Neural cell (in vitro differentiated cells): Measurements from ENCODE around the gene CSNK1E. TPM values are rescaled to one million over a fixed set of nuclear protein-coding genes. Genes with fewer than 3 reads are reported as not detected.

Experiments used
- H2AFZ ChIP-seq: fragments of 200-600, 300-800 bp; sonication (generic), shearing (Covaris generic); 2 replicates; pipeline ENCODE4 v1.6.0; 2014; ENCODE audit warnings: low read depth, mild to moderate bottlenecking, antibody characterized with exemption, low read length, moderate library complexity
- H3F3A ChIP-seq: fragments of 200-600 bp; shearing (Covaris generic); 2 replicates; pipeline ENCODE4 v1.6.1; 2016; ENCODE audit warnings: mild to moderate bottlenecking, moderate library complexity, mixed read lengths, antibody characterized with exemption, low read length; ENCODE audit not compliant: insufficient read depth, poor library complexity, severe bottlenecking
- H3K27ac ChIP-seq: fragments of 200-600, 300-800 bp; sonication (generic), shearing (Covaris generic); 2 replicates; pipeline ENCODE4 v1.5.1; 2014; ENCODE audit warnings: mild to moderate bottlenecking, low read length, moderate library complexity
- H3K27me3 ChIP-seq: fragments of 300-800, 200-600 bp; sonication (generic), shearing (Covaris generic); 2 replicates; pipeline ENCODE4 v1.6.0; 2014; ENCODE audit warnings: mild to moderate bottlenecking, low read depth, low read length, moderate library complexity; ENCODE audit not compliant: insufficient read depth
- H3K36me3 ChIP-seq: fragments of 300-800, 200-600 bp; sonication (generic), shearing (Covaris generic); 2 replicates; pipeline ENCODE4 v1.5.1; 2014; ENCODE audit warnings: mild to moderate bottlenecking, antibody characterized with exemption, low read length, moderate library complexity; ENCODE audit not compliant: insufficient read depth
- H3K4me2 ChIP-seq: fragments of 300-800, 200-600 bp; sonication (generic), shearing (Covaris generic); 2 replicates; pipeline ENCODE4 v1.6.0; 2014; ENCODE audit warnings: mild to moderate bottlenecking, low read length
- H3K4me3 ChIP-seq: fragments of 300-800, 200-600 bp; sonication (generic), shearing (Covaris generic); 2 replicates; pipeline ENCODE4 v1.5.1; 2014; ENCODE audit warnings: mild to moderate bottlenecking, low read length, moderate library complexity
- H3K79me2 ChIP-seq: fragments of 200-600 bp; shearing (Covaris generic); replicated peaks from 2 replicates; pipeline ENCODE4 v1.6.0; 2014; ENCODE audit warnings: mild to moderate bottlenecking, low read length, moderate library complexity; ENCODE audit not compliant: insufficient read depth
- H3K9ac ChIP-seq: fragments of 300-800, 200-600 bp; sonication (generic), shearing (Covaris generic); 2 replicates; pipeline ENCODE4 v1.6.1; 2016; ENCODE audit warnings: mild to moderate bottlenecking, low read length, mixed read lengths
- H3K9me2 ChIP-seq: fragments of 200-600 bp; shearing (Covaris generic); 2 replicates; pipeline ENCODE4 v1.6.1; 2016; ENCODE audit warnings: mild to moderate bottlenecking, low read length, mixed read lengths; ENCODE audit not compliant: insufficient read depth
- H3K9me3 ChIP-seq: fragments of 200-600, 300-800 bp; sonication (generic), shearing (Covaris generic); 2 replicates; pipeline ENCODE4 v1.6.1; 2016; ENCODE audit warnings: mild to moderate bottlenecking, mixed run types, low read length, moderate library complexity, mixed read lengths
- H4K20me1 ChIP-seq: fragments of 200-600 bp; shearing (Covaris generic); 2 replicates; pipeline ENCODE4 v1.6.1; 2016; ENCODE audit warnings: mild to moderate bottlenecking, mixed run types; ENCODE audit not compliant: insufficient read depth
- EP300 ChIP-seq: fragments of 450-650 bp; conservative IDR thresholded peaks from 2 replicates; pipeline ENCODE4 v1.6.1; 2014; ENCODE audit warnings: antibody characterized with exemption, mild to moderate bottlenecking, moderate library complexity; ENCODE audit not compliant: poor library complexity, severe bottlenecking
- EZH2 ChIP-seq: fragments of 200-600, 300-800 bp; shearing (Covaris generic), sonication (generic); IDR thresholded peaks from 2 replicates; pipeline ENCODE4 v1.6.1; 2014; ENCODE audit warnings: antibody characterized with exemption, low read length, borderline replicate concordance, mild to moderate bottlenecking; ENCODE audit not compliant: insufficient read depth, poor library complexity, severe bottlenecking
- MXI1 ChIP-seq: fragments of 450-650 bp; conservative IDR thresholded peaks from 2 replicates; pipeline ENCODE4 v1.6.1; 2014; ENCODE audit warnings: antibody characterized with exemption, mild to moderate bottlenecking; ENCODE audit not compliant: poor library complexity, severe bottlenecking
- POLR2AphosphoS5 ChIP-seq: IDR thresholded peaks from 2 replicates; pipeline ENCODE4 v1.6.1; 2012
- RAD21 ChIP-seq: fragments of 450-650 bp; conservative IDR thresholded peaks from 2 replicates; pipeline ENCODE4 v1.6.1; 2014; ENCODE audit warnings: antibody characterized with exemption, mild to moderate bottlenecking, moderate library complexity
- SMC3 ChIP-seq: fragments of 450-650 bp; conservative IDR thresholded peaks from 2 replicates; pipeline ENCODE4 v1.6.1; 2014; ENCODE audit warnings: antibody characterized with exemption, mild to moderate bottlenecking, moderate library complexity; ENCODE audit not compliant: poor library complexity
- TAF1 ChIP-seq: IDR thresholded peaks from 2 replicates; pipeline ENCODE4 v1.6.1; 2012; ENCODE audit warnings: low read depth
- polyA plus RNA-seq: library from polyadenylated mRNA; depleted of rRNA; stranded (reverse); fragments of >200 nt; gene quantifications from 2 replicates; pipeline ENCODE4 v1.2.3, GENCODE V29; 2014
- TF ChIP-seq, protein P1 (sequence below): IDR thresholded peaks from 2 replicates; pipeline ENCODE4 v1.6.1; 2012; ENCODE audit warnings: borderline replicate concordance

The CSNK1E gene
- polyA plus RNA-seq, 1 donor from 2014 or later = 230 TPM

DNA sequence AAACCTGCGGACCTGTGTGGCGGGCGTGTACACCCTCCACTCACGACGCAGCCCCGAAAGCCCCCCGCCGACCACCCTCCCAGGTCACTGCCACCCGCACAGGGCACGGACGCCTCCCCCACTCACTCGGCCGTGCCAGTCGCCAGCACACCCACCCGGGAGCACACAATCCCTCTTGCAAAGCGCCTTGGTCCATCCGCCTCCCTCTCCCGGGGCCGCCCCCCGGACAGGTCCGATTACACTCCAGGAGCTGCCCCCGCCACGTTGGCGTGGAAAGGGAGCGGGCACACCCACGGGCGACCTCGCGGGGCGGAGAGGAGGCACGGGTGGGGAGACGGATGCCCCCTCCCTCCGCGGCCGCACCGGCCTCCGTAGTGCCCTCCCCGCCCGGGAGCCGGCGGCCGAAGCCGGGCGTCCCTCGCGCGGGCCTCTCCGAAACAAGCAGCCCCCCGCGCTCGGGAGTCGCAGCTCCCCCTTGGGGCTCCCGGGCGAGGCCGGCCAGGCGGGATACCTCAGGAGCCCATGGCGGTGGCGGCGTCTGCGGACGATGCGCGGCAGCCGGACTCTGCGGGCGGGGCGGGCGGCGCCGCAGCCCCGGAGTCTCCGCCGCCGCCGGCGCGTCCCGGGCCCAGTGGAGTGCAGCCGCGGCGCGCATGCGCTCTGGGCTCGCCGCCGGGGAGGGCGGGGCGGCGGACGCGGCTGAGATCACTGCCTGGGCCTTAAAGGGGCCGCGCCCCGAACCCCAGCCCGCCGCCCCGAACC, 44.7 kb downstream of the CSNK1E start, which contains the start of gene TMEM184B:
TMEM184B (minus strand) TSS at position 638 of the 762 bp plus-strand sequence. CDS start 25,049 bp downstream, outside the sequence.
- Histone ChIP-seq H3F3A (no peaks in the 10 kb centered on the region), H3K79me2 (peaks cover 41% of the 10 kb centered on the region)

GRCh38 chr22:38271927-38272372, 45.3 kb downstream of the CSNK1E start:
- H3K9me3 ChIP-seq = no peaks in the 10 kb centered on the region
- peaks cover 41% of the 10 kb centered on the region for H3K79me2 ChIP-seq
- H3K4me3 ChIP-seq = peak overlapping the region; percentile 96
- H3F3A ChIP-seq = no peaks in the 10 kb centered on the region
- peak overlapping the region; percentile 65 for H2AFZ ChIP-seq
- TF ChIP-seq TAF1 (no peak), POLR2AphosphoS5 (peak; percentile 5), EP300 (no peak), SMC3 (no peak)
- TF ChIP-seq, protein P1, sequence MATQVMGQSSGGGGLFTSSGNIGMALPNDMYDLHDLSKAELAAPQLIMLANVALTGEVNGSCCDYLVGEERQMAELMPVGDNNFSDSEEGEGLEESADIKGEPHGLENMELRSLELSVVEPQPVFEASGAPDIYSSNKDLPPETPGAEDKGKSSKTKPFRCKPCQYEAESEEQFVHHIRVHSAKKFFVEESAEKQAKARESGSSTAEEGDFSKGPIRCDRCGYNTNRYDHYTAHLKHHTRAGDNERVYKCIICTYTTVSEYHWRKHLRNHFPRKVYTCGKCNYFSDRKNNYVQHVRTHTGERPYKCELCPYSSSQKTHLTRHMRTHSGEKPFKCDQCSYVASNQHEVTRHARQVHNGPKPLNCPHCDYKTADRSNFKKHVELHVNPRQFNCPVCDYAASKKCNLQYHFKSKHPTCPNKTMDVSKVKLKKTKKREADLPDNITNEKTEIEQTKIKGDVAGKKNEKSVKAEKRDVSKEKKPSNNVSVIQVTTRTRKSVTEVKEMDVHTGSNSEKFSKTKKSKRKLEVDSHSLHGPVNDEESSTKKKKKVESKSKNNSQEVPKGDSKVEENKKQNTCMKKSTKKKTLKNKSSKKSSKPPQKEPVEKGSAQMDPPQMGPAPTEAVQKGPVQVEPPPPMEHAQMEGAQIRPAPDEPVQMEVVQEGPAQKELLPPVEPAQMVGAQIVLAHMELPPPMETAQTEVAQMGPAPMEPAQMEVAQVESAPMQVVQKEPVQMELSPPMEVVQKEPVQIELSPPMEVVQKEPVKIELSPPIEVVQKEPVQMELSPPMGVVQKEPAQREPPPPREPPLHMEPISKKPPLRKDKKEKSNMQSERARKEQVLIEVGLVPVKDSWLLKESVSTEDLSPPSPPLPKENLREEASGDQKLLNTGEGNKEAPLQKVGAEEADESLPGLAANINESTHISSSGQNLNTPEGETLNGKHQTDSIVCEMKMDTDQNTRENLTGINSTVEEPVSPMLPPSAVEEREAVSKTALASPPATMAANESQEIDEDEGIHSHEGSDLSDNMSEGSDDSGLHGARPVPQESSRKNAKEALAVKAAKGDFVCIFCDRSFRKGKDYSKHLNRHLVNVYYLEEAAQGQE = no peak
- H3K36me3 ChIP-seq = no peaks in the 10 kb centered on the region
- H3K4me2 ChIP-seq = peak overlapping the region; percentile 56
- no peaks in the 10 kb centered on the region for H3K27me3 ChIP-seq
- peak overlapping the region; percentile 88 for H3K9ac ChIP-seq
- H3K27ac ChIP-seq = peak overlapping the region; percentile 71
- no peaks in the 10 kb centered on the region for H4K20me1 ChIP-seq
- H3K9me2 ChIP-seq = no peaks in the 10 kb centered on the region

More for the DNA sequence above, 44.7 kb downstream of the CSNK1E start, which contains the start of gene TMEM184B:
- peak within 1 kb of the TSS; percentile 74 for H3K27ac ChIP-seq
- H3K9me2 ChIP-seq = no peaks in the 10 kb centered on the region
- H3K4me2 ChIP-seq = peak within 1 kb of the TSS; percentile 99
- no peaks in the 10 kb centered on the region for H3K36me3 ChIP-seq
- peak within 1 kb of the TSS; percentile 96 for H3K4me3 ChIP-seq
- H3K9me3 ChIP-seq = no peaks in the 10 kb centered on the region
- no peaks in the 10 kb centered on the region for H3K27me3 ChIP-seq
- H2AFZ ChIP-seq = peak within 1 kb of the TSS; percentile 99
- no peak for TF ChIP-seq EP300
- peak; percentile 20 for TF ChIP-seq SMC3
- TF ChIP-seq POLR2AphosphoS5 = peak; percentile 61
- TF ChIP-seq TAF1 = peak; percentile 26
- peak; percentile 61 for TF ChIP-seq MXI1
- peak within 1 kb of the TSS; percentile 88 for H3K9ac ChIP-seq
- no peaks in the 10 kb centered on the region for H4K20me1 ChIP-seq

DNA sequence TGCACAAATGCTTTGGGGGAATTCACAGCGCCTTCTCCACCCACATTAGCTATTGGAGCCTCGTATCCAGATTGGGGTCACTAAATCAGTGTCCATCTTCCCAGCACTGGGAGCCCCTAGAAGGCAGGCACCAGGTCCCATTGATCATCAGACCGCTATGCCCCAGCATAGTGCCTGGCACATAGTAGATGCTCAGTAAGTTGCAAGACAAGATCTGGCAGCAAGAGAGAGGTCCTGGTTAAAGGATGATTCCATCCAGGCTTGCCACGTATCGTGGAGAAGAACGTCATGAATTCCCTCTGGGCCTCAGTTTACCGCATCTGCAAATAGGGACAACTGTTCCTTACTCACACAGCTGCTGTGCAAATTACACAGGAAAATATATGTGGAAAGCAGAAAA, 46.1 kb downstream of the CSNK1E start:
- no peak overlapping the region for H3K27ac ChIP-seq
- H3K9me2 ChIP-seq = no peaks in the 10 kb centered on the region
- H3K9ac ChIP-seq = peak overlapping the region; percentile 88
- TF ChIP-seq RAD21 (no peak), MXI1 (no peak), EZH2 (no peak), POLR2AphosphoS5 (no peak)
- peak overlapping the region; percentile 96 for H3K4me3 ChIP-seq
- H3K79me2 ChIP-seq = peaks cover 43% of the 10 kb centered on the region
- peak overlapping the region; percentile 56 for H3K4me2 ChIP-seq
- H3F3A ChIP-seq = no peaks in the 10 kb centered on the region
- no peak overlapping the region for H2AFZ ChIP-seq
- no peaks in the 10 kb centered on the region for H4K20me1 ChIP-seq
- H3K27me3 ChIP-seq = no peaks in the 10 kb centered on the region
- H3K36me3 ChIP-seq = no peaks in the 10 kb centered on the region
- no peaks in the 10 kb centered on the region for H3K9me3 ChIP-seq
